HepG2 (cell line): ENCODE data around the gene SLC23A2. TPM values are rescaled to one million over a fixed set of nuclear protein-coding genes. Genes with fewer than 3 reads are reported as not detected.

Source experiments
- ATF7-NPFF ChIP-seq: sonication (generic); formaldehyde crosslinking; IDR thresholded peaks from 2 replicates; pipeline ENCODE4 v1.8.1; 2023; ENCODE audit warnings: mild to moderate bottlenecking, low read depth, missing genetic modification reagents, moderate library complexity
- CEBPG ChIP-seq: IDR thresholded peaks from 2 replicates; pipeline ENCODE4 v1.6.1; 2016
- ETV6 ChIP-seq: sonication (generic); formaldehyde crosslinking; conservative IDR thresholded peaks from 2 replicates; pipeline ENCODE4 v1.4.0; 2020; ENCODE audit warnings: missing genetic modification reagents
- GLMP ChIP-seq: sonication (generic); formaldehyde crosslinking; IDR thresholded peaks from 2 replicates; pipeline ENCODE4 v1.9.0; 2021; ENCODE audit warnings: missing genetic modification reagents, mild to moderate bottlenecking, borderline replicate concordance
- HCFC1 ChIP-seq: fragments of 150-350 bp; IDR thresholded peaks from 2 replicates; pipeline ENCODE4 v1.6.1; 2014; ENCODE audit warnings: low read depth, low read length
- MAFK ChIP-seq, 2 experiments: IDR thresholded peaks in 1 of 2; conservative IDR thresholded peaks in 1 of 2; 2 replicates each; pipeline ENCODE4 v1.6.1; 2011; ENCODE audit warnings: improper control_type of control experiment in 2 of 2, low read length in 2 of 2
- MYPOP ChIP-seq: sonication (generic); formaldehyde crosslinking; IDR thresholded peaks from 2 replicates; pipeline ENCODE4 v1.8.1; 2023; ENCODE audit warnings: mild to moderate bottlenecking, moderate library complexity, missing genetic modification reagents
- NFKB2 ChIP-seq: sonication (generic); formaldehyde crosslinking; IDR thresholded peaks from 2 replicates; pipeline ENCODE4 v1.4.0; 2020; ENCODE audit warnings: missing genetic modification reagents, borderline replicate concordance
- PHF21A ChIP-seq: sonication (generic); formaldehyde crosslinking; IDR thresholded peaks from 2 replicates; pipeline ENCODE4 v1.5.0; 2020; ENCODE audit warnings: mild to moderate bottlenecking, missing genetic modification reagents
- RCOR2 ChIP-seq: IDR thresholded peaks from 2 replicates; pipeline ENCODE4 v1.6.1; 2016; ENCODE audit warnings: missing biosample characterization, missing genetic modification reagents
- SKIL ChIP-seq: sonication (generic); formaldehyde crosslinking; IDR thresholded peaks from 2 replicates; pipeline ENCODE4 v1.8.0; 2022; ENCODE audit warnings: missing genetic modification reagents, mild to moderate bottlenecking, moderate library complexity, borderline replicate concordance
- SP1 ChIP-seq, 2 experiments: fragments of 450-650 bp in 1 of 2; sonication (generic) in 1 of 2; formaldehyde crosslinking in 1 of 2; IDR thresholded peaks; 2 replicates each; pipeline versions ENCODE4 v1.4.0 to v1.6.1; 2016 to 2020; ENCODE audit warnings: missing genetic modification reagents in 1 of 2
- U2AF1 ChIP-seq: fragments of 200-400 bp; formaldehyde crosslinking; optimal IDR thresholded peaks from 2 replicates; pipeline ENCODE3; 2017; ENCODE audit warnings: mild to moderate bottlenecking, low read depth, low read length
- ZKSCAN8 ChIP-seq: IDR thresholded peaks from 2 replicates; pipeline ENCODE4 v1.6.1; 2016; ENCODE audit warnings: borderline replicate concordance, missing genetic modification reagents, missing compliant biosample characterization
- ZNF160 ChIP-seq: sonication (generic); formaldehyde crosslinking; IDR thresholded peaks from 2 replicates; pipeline ENCODE4 v1.8.0; 2022; ENCODE audit warnings: mild to moderate bottlenecking, inconsistent platforms, missing genetic modification reagents
- ZNF570 ChIP-seq: sonication (generic); formaldehyde crosslinking; IDR thresholded peaks from 2 replicates; pipeline ENCODE4 v1.4.0; 2020; ENCODE audit warnings: mild to moderate bottlenecking, missing genetic modification reagents, borderline replicate concordance
- ZNF615 ChIP-seq: sonication (generic); formaldehyde crosslinking; IDR thresholded peaks from 2 replicates; pipeline ENCODE4 v1.5.0; 2020; ENCODE audit warnings: mild to moderate bottlenecking, missing genetic modification reagents, borderline replicate concordance
- ZNF629 ChIP-seq: sonication (generic); formaldehyde crosslinking; conservative IDR thresholded peaks from 2 replicates; pipeline ENCODE4 v1.5.0; 2020; ENCODE audit warnings: missing genetic modification reagents
- ZNF816 ChIP-seq: sonication (generic); formaldehyde crosslinking; IDR thresholded peaks from 2 replicates; pipeline ENCODE4 v1.8.0; 2022; ENCODE audit warnings: missing genetic modification reagents, mild to moderate bottlenecking, borderline replicate concordance
- polyA plus RNA-seq, 8 experiments: library from polyadenylated mRNA; depleted of rRNA in 3 of 8; stranded (reverse) in 7 of 8; unstranded in 1 of 8; fragments of >200 nt; fragmentation: Illumina TruSeq in 4 of 8; extraction: Trizol in 4 of 8; gene quantifications; 2 replicates each; pipeline versions ENCODE4 v1.2.1 to v1.2.3, GENCODE V29; 2011 to 2016; ENCODE audit warnings: low read depth in 4 of 8, missing spikeins in 1 of 8, mixed read lengths in 1 of 8; ENCODE audit not compliant: insufficient read depth in 1 of 8
- total RNA-seq, 5 experiments: library from RNA; depleted of rRNA; stranded (reverse); fragments of >200 nt; fragmentation: Illumina TruSeq; extraction: Trizol; gene quantifications; 2 replicates each; pipeline ENCODE4 v1.2.3, GENCODE V29; 2016; ENCODE audit warnings: low read depth in 1 of 5
- TF ChIP-seq, protein P1 (sequence below): sonication (generic); formaldehyde crosslinking; IDR thresholded peaks from 2 replicates; pipeline ENCODE4 v1.8.1; 2022; ENCODE audit warnings: mild to moderate bottlenecking, missing genetic modification reagents
- TF ChIP-seq, protein P2 (sequence below): sonication (generic); formaldehyde crosslinking; conservative IDR thresholded peaks from 2 replicates; pipeline ENCODE4 v1.8.1; 2023; ENCODE audit warnings: missing genetic modification reagents
- TF ChIP-seq, protein P3 (sequence below): sonication (generic); formaldehyde crosslinking; IDR thresholded peaks from 2 replicates; pipeline ENCODE4 v1.5.0; 2020; ENCODE audit warnings: mild to moderate bottlenecking, low read depth, missing genetic modification reagents, borderline replicate concordance

Gene SLC23A2
- total and polyA plus RNA-seq, 2 of the 13 experiments (the other 11 are each of a cell fraction or from before 2014, with no cell fraction given): 42.2 to 51.2 TPM

- peak; percentile 59 for TF ChIP-seq ETV6
- TF ChIP-seq ZKSCAN8: peak; percentile 97
- TF ChIP-seq RCOR2: peak; percentile 94
- TF ChIP-seq ATF7-NPFF (CRISPR knock-in tag): peak; percentile 95
- TF ChIP-seq PHF21A (CRISPR knock-in tag): peak; percentile 97
- TF ChIP-seq SKIL (CRISPR knock-in tag): peak; percentile 96
- TF ChIP-seq ZNF160: peak; percentile 39; the same call in 1 of the 2 replicates
- TF ChIP-seq ZNF570 (CRISPR knock-in tag): 0 out of 2 replicates have a peak, but pooled peaks have one; percentile 48
- TF ChIP-seq ZNF816 (CRISPR knock-in tag): peak; percentile 98
- peak; percentile 96 for TF ChIP-seq MYPOP (CRISPR knock-in tag)
- no peak for TF ChIP-seq GLMP (CRISPR knock-in tag)
- no peak for TF ChIP-seq MAFK (conservative IDR thresholded peaks at IDR 0.05 in 1 of 2, IDR thresholded peaks at IDR 0.05 in 1 of 2; ENCODE audit: low read length in 2 of 2)
- TF ChIP-seq SP1 (IDR thresholded peaks at IDR 0.05): no peak
- peak; percentile 77; the same call in 1 of the 2 replicates for TF ChIP-seq SP1 (CRISPR knock-in tag; IDR thresholded peaks at IDR 0.05)
- 0 out of 2 replicates have a peak, but pooled peaks have one; percentile 11 for TF ChIP-seq ZNF629 (CRISPR knock-in tag)
- TF ChIP-seq, protein P1, sequence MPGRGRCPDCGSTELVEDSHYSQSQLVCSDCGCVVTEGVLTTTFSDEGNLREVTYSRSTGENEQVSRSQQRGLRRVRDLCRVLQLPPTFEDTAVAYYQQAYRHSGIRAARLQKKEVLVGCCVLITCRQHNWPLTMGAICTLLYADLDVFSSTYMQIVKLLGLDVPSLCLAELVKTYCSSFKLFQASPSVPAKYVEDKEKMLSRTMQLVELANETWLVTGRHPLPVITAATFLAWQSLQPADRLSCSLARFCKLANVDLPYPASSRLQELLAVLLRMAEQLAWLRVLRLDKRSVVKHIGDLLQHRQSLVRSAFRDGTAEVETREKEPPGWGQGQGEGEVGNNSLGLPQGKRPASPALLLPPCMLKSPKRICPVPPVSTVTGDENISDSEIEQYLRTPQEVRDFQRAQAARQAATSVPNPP (CRISPR knock-in tag): peak; percentile 95
- peak; percentile 90; the same call in 1 of the 2 replicates for TF ChIP-seq NFKB2 (CRISPR knock-in tag)
- TF ChIP-seq, protein P2, sequence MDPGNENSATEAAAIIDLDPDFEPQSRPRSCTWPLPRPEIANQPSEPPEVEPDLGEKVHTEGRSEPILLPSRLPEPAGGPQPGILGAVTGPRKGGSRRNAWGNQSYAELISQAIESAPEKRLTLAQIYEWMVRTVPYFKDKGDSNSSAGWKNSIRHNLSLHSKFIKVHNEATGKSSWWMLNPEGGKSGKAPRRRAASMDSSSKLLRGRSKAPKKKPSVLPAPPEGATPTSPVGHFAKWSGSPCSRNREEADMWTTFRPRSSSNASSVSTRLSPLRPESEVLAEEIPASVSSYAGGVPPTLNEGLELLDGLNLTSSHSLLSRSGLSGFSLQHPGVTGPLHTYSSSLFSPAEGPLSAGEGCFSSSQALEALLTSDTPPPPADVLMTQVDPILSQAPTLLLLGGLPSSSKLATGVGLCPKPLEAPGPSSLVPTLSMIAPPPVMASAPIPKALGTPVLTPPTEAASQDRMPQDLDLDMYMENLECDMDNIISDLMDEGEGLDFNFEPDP (CRISPR knock-in tag): no peak
- TF ChIP-seq, protein P3, sequence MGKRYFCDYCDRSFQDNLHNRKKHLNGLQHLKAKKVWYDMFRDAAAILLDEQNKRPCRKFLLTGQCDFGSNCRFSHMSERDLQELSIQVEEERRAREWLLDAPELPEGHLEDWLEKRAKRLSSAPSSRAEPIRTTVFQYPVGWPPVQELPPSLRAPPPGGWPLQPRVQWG (CRISPR knock-in tag): no peak
- no peak for TF ChIP-seq ZNF615 (CRISPR knock-in tag)
- TF ChIP-seq CEBPG (CRISPR knock-in tag): peak; percentile 83
- no peak for TF ChIP-seq U2AF1
- no peak for TF ChIP-seq HCFC1
These were observed 27.8 kb downstream of the SLC23A2 start (continued) for GRCh38 chr20:4973330-4974097.
